H1 (cell line): ENCODE results near the gene DOCK3. TPM values are rescaled to one million over a fixed set of nuclear protein-coding genes. Genes with fewer than 3 reads are reported as not detected.

ENCODE experiments used
- CTCF ChIA-PET: fragments of 300-600 bp; sonication (Branson Sonifier 250); formaldehyde crosslinking; loops from one replicate; lab custom pipeline; 2021; ENCODE audit not compliant: partially characterized antibody; lab: Charles Lee
- POLR2A ChIA-PET: fragments of 300-600 bp; sonication (Branson Sonifier 250); formaldehyde crosslinking; loops from one replicate; lab custom pipeline; 2021; ENCODE audit warnings: inconsistent platforms; ENCODE audit not compliant: partially characterized antibody; lab: Charles Lee
- DNase-seq, 2 experiments: peaks; one replicate each; pipeline versions ENCODE4 v3.0.0 to v3.0.0-alpha.2; 2010 to 2022; ENCODE audit warnings: low spot score in 2 of 2, low read depth in 1 of 2, mixed read lengths in 1 of 2
- FAIRE-seq: peaks from 2 replicates; lab custom pipeline; 2011; peaks lifted over from hg19 to GRCh38; lab: Jason Lieb, UNC
- H2AFZ ChIP-seq: 2 replicates; pipeline ENCODE4 v1.8.1; 2012; ENCODE audit warnings: low read length, inconsistent platforms
- H2AK5ac ChIP-seq: 2 replicates; pipeline ENCODE4 v1.6.1; 2013; ENCODE audit warnings: low read depth, low read length
- H2BK120ac ChIP-seq: replicated peaks from 2 replicates; pipeline ENCODE3; 2013; ENCODE audit warnings: low read depth, low read length, inconsistent platforms
- H2BK12ac ChIP-seq: 2 replicates; pipeline ENCODE4 v1.6.1; 2013; ENCODE audit warnings: low read depth, low read length
- H2BK15ac ChIP-seq: 2 replicates; pipeline ENCODE4 v1.6.1; 2013; ENCODE audit warnings: low read length
- H2BK20ac ChIP-seq: 2 replicates; pipeline ENCODE4 v1.6.1; 2013; ENCODE audit warnings: low read length
- H2BK5ac ChIP-seq: 2 replicates; pipeline ENCODE4 v1.6.1; 2013; ENCODE audit warnings: low read depth, low read length
- H3K14ac ChIP-seq: 2 replicates; pipeline ENCODE4 v1.6.1; 2013; ENCODE audit warnings: inconsistent platforms; ENCODE audit not compliant: insufficient read length
- H3K18ac ChIP-seq: 2 replicates; pipeline ENCODE4 v1.6.1; 2013; ENCODE audit warnings: low read length; ENCODE audit errors: extremely low read depth
- H3K23ac ChIP-seq: 2 replicates; pipeline ENCODE4 v1.6.1; 2013; ENCODE audit warnings: inconsistent platforms; ENCODE audit not compliant: insufficient read length
- H3K23me2 ChIP-seq: 2 replicates; pipeline ENCODE4 v1.6.1; 2013; ENCODE audit warnings: low read depth, low read length
- H3K27ac ChIP-seq: 2 replicates; pipeline ENCODE4 v1.6.1; 2011; ENCODE audit warnings: low read depth, low read length, inconsistent platforms
- H3K27me3 ChIP-seq, 4 experiments: replicated peaks in 1 of 4; 1 replicate in 1 of 4; 2 replicates in 3 of 4; pipeline versions ENCODE4 v1.6.1 to v1.8.1; 2011 to 2013; ENCODE audit warnings: low read length in 3 of 4, mild to moderate bottlenecking in 3 of 4, inconsistent platforms in 2 of 4, mixed read lengths in 2 of 4, moderate library complexity in 1 of 4; ENCODE audit not compliant: control insufficient read depth in 3 of 4, insufficient read depth in 3 of 4; ENCODE audit errors: extremely low read depth in 1 of 4
- H3K36me3 ChIP-seq, 4 experiments: 2 replicates each; pipeline versions ENCODE4 v1.6.1 to v1.8.1; 2011 to 2013; ENCODE audit warnings: mild to moderate bottlenecking in 4 of 4, low read length in 3 of 4, moderate library complexity in 2 of 4, control low read depth in 1 of 4, inconsistent platforms in 1 of 4; ENCODE audit not compliant: insufficient read depth in 4 of 4, control insufficient read depth in 2 of 4
- H3K4ac ChIP-seq: replicated peaks from 2 replicates; pipeline ENCODE3; 2013; ENCODE audit warnings: low read length, low read depth, mixed read lengths, inconsistent platforms; ENCODE audit not compliant: insufficient read length
- H3K4me1 ChIP-seq, 4 experiments: replicated peaks in 1 of 4; 1 replicate in 1 of 4; 2 replicates in 3 of 4; pipeline versions ENCODE4 v1.6.1 to v1.8.1; 2011 to 2013; ENCODE audit warnings: low read length in 3 of 4, inconsistent platforms in 2 of 4, mixed read lengths in 1 of 4; ENCODE audit not compliant: insufficient read depth in 4 of 4, control insufficient read depth in 3 of 4
- H3K4me2 ChIP-seq, 2 experiments: 2 replicates each; pipeline versions ENCODE4 v1.6.1 to v1.8.1; 2011 to 2013; ENCODE audit warnings: low read depth in 2 of 2, low read length in 2 of 2, control low read depth in 1 of 2, inconsistent platforms in 1 of 2, mild to moderate bottlenecking in 1 of 2; ENCODE audit not compliant: insufficient read depth in 1 of 2
- H3K4me3 ChIP-seq, 4 experiments: fragments of 200-600, 300-600 bp in 1 of 4; sonication (generic), shearing (Covaris generic), sonication (Bioruptor Twin) in 1 of 4; 2 replicates each; pipeline versions ENCODE4 v1.5.1 to v1.8.1; 2011 to 2016; ENCODE audit warnings: low read length in 4 of 4, low read depth in 3 of 4, control low read depth in 2 of 4, inconsistent platforms in 2 of 4, mild to moderate bottlenecking in 2 of 4, mixed read lengths in 1 of 4, moderate library complexity in 1 of 4; ENCODE audit not compliant: insufficient read depth in 2 of 4; ENCODE audit errors: extremely low read depth in 1 of 4
- H3K56ac ChIP-seq: replicated peaks from 2 replicates; pipeline ENCODE3; 2013; ENCODE audit warnings: low read depth, mild to moderate bottlenecking, mixed read lengths, low read length, inconsistent platforms; ENCODE audit not compliant: insufficient read length
- H3K79me1 ChIP-seq: 2 replicates; pipeline ENCODE4 v1.6.1; 2013; ENCODE audit warnings: low read depth, low read length, control low read depth
- H3K79me2 ChIP-seq, 2 experiments: 2 replicates each; pipeline versions ENCODE4 v1.6.1 to v1.8.1; 2012 to 2013; ENCODE audit warnings: low read length in 2 of 2, mild to moderate bottlenecking in 2 of 2, inconsistent platforms in 1 of 2; ENCODE audit not compliant: insufficient read depth in 2 of 2, control insufficient read depth in 1 of 2
- H3K9ac ChIP-seq, 4 experiments: replicated peaks in 1 of 4; 1 replicate in 1 of 4; 2 replicates in 3 of 4; pipeline versions ENCODE4 v1.6.1 to v1.8.1; 2011 to 2013; ENCODE audit warnings: low read depth in 3 of 4, low read length in 3 of 4, control low read depth in 2 of 4, mild to moderate bottlenecking in 2 of 4, moderate library complexity in 2 of 4, inconsistent platforms in 1 of 4; ENCODE audit errors: extremely low read depth in 1 of 4
- H3K9me3 ChIP-seq, 2 experiments: 2 replicates each; pipeline versions ENCODE4 v1.6.1 to v1.8.1; 2012 to 2013; ENCODE audit warnings: mild to moderate bottlenecking in 2 of 2, moderate library complexity in 2 of 2, control low read depth in 1 of 2, inconsistent platforms in 1 of 2, low read depth in 1 of 2, low read length in 1 of 2, mixed read lengths in 1 of 2; ENCODE audit not compliant: insufficient read depth in 2 of 2
- H4K20me1 ChIP-seq, 2 experiments: replicated peaks in 1 of 2; 2 replicates each; pipeline versions ENCODE3 to v1.8.1; 2011 to 2013; ENCODE audit warnings: inconsistent platforms in 2 of 2, low read length in 2 of 2, mild to moderate bottlenecking in 1 of 2; ENCODE audit not compliant: insufficient read depth in 2 of 2, control insufficient read depth in 1 of 2
- H4K5ac ChIP-seq: 2 replicates; pipeline ENCODE4 v1.6.1; 2013; ENCODE audit warnings: low read length, low read depth, mixed read lengths, inconsistent platforms; ENCODE audit not compliant: insufficient read length
- H4K8ac ChIP-seq: 2 replicates; pipeline ENCODE4 v1.8.0; 2013; ENCODE audit warnings: mild to moderate bottlenecking, moderate library complexity, low read length, inconsistent platforms; ENCODE audit not compliant: insufficient read depth; ENCODE audit errors: extremely low read depth
- H4K91ac ChIP-seq: replicated peaks from 2 replicates; pipeline ENCODE3; 2013; ENCODE audit warnings: low read length, mixed read lengths, inconsistent platforms; ENCODE audit not compliant: insufficient read length
- CBX5 ChIP-seq: fragments of 300-800, 300-1000 bp; sonication (generic); IDR thresholded peaks from 2 replicates; pipeline ENCODE4 v1.7.1; 2016; ENCODE audit warnings: antibody characterized with exemption, low read length, low read depth
- TEAD4 ChIP-seq: IDR thresholded peaks from 2 replicates; pipeline ENCODE4 v1.6.1; 2012; ENCODE audit warnings: low read depth, low read length, inconsistent platforms, mixed read lengths
- WGBS, 2 experiments: shearing (Covaris generic) in 1 of 2; methylation state at CpG; one replicate each; pipeline versions ENCODE4 v1.1.6 to v1.1.7; 2013 to 2015; ENCODE audit warnings: low lambda C conversion rate in 2 of 2, mixed read lengths in 2 of 2, inconsistent platforms in 1 of 2, low coverage in 1 of 2, missing lambda C conversion rate in 1 of 2; ENCODE audit not compliant: insufficient replicate concordance in 2 of 2, insufficient coverage in 1 of 2, insufficient read length in 1 of 2; ENCODE audit errors: extremely low coverage in 1 of 2, missing lambda C conversion rate in 1 of 2; 5-methylcytosine and 5-hydroxymethylcytosine counted together
- polyA plus RNA-seq, 7 experiments: library from polyadenylated mRNA; depleted of rRNA in 3 of 7; stranded (reverse) in 5 of 7; unstranded in 2 of 7; fragments of >200 nt in 5 of 7; fragments of 200-250 nt in 2 of 7; gene quantifications; 1 replicate in 5 of 7; 2 replicates in 1 of 7; 4 replicates in 1 of 7; pipeline versions ENCODE4 v1.2.1 to v1.2.3, GENCODE V29; 2011 to 2013; ENCODE audit warnings: missing spikeins in 2 of 7, mixed read lengths in 2 of 7
- total RNA-seq: library from RNA; stranded (reverse); fragmentation: NEBNext Ultra II Directional; extraction: Animal tissue kit (Norgen Biotek cat#: 25700); gene quantifications from 2 replicates; pipeline ENCODE4 v1.2.1, GENCODE V29; 2021

Gene DOCK3
- total and polyA plus RNA-seq, 2 of the 8 experiments (the other 6 are each of a cell fraction or from before 2014, with no cell fraction given), result 2.7 to 5.0 TPM

- H4K8ac ChIP-seq, result no peak overlapping the region
- H2BK5ac ChIP-seq, result no peak overlapping the region
- H3K79me1 ChIP-seq, result no peaks in the 10 kb centered on the region
- no peak overlapping the region; the same call in 1 of the 2 replicates for H2BK12ac ChIP-seq
- H3K4me1 ChIP-seq, result peaks cover 4 to 10% (median 6%) of the 10 kb centered on the region in 4 experiments
- no peaks in the 10 kb centered on the region for H3K36me3 ChIP-seq
- CTCF ChIA-PET, result interaction anchor here (0.6 to 63.8 kb wide), 9 partner anchors 9 to 426 kb away, joined by 3 to 1262 read pairs (median 3); partner anchors contain the start of genes CISH and MAPKAPK3
- DNase-seq (no peak), FAIRE-seq (no peak)
- no peak overlapping the region for H3K23ac ChIP-seq
- peaks cover 0 to 25% of the 10 kb centered on the region in 2 experiments; a peak in 2 of 4 replicates for H3K79me2 ChIP-seq
- no peak overlapping the region for H3K27ac ChIP-seq
- no peak overlapping the region for H4K5ac ChIP-seq
- no peaks in the 10 kb centered on the region for H3K9me3 ChIP-seq
- H3K9ac ChIP-seq, result 0 out of 7 replicates have a peak overlapping the region, but pooled peaks of 1 of the 4 experiments have one; percentile 58
- H3K23me2 ChIP-seq, result peaks cover 4% of the 10 kb centered on the region; the same call in 1 of the 2 replicates
- H3K56ac ChIP-seq, result no peak overlapping the region
- 0 out of 2 replicates have a peak overlapping the region, but pooled peaks have one; percentile 75 for H2BK15ac ChIP-seq
- peaks cover 0 to 16% (median 14%) of the 10 kb centered on the region in 4 experiments; a peak in 6 of 7 replicates for H3K27me3 ChIP-seq
- peak overlapping the region; percentile 51 to 81 (median 62); a peak in 7 of 8 replicates for H3K4me3 ChIP-seq
- H2AK5ac ChIP-seq, result no peak overlapping the region
- H2BK20ac ChIP-seq, result no peak overlapping the region
- no peaks in the 10 kb centered on the region for H4K20me1 ChIP-seq
- peak overlapping the region; percentile 99; the same call in 1 of the 2 replicates for H2AFZ ChIP-seq
- H3K4me2 ChIP-seq, result peak overlapping the region; percentile 66 to 88
- H3K18ac ChIP-seq, result peak overlapping the region; percentile 88; the same call in 1 of the 2 replicates
- H3K14ac ChIP-seq, result no peak overlapping the region
- POLR2A ChIA-PET, result interaction anchor here (1.0 kb wide), 1 partner anchor 63 kb away, joined by 3 read pairs; the partner anchor contains the start of gene CISH
- 46% methylated on average over 3 of the region's 3 CpGs; no CpG with 5 or more reads in 1 of the 2 experiments for WGBS, 2 experiments
- no peak overlapping the region for H2BK120ac ChIP-seq
- no peak overlapping the region for H4K91ac ChIP-seq
- H3K4ac ChIP-seq, result no peak overlapping the region
- TF ChIP-seq CBX5, result no peak
- TF ChIP-seq TEAD4, result no peak
Observed at GRCh38 chr3:50673931-50674330, 796 bp upstream of the DOCK3 start.
